GM12892 (cell line): ENCODE results near the gene GSK3B. TPM values are rescaled to one million over a fixed set of nuclear protein-coding genes. Genes with fewer than 3 reads are reported as not detected.

Source experiments
- DNase-seq: peaks from one replicate; pipeline ENCODE4 v3.0.0; 2011; ENCODE audit not compliant: insufficient read length
- FAIRE-seq: peaks from 2 replicates; lab custom pipeline; 2011; peaks lifted over from hg19 to GRCh38; lab: Jason Lieb, UNC
- POLR2A ChIP-seq: IDR thresholded peaks from 2 replicates; pipeline ENCODE4 v1.6.1; 2011; ENCODE audit warnings: low read depth, low read length, control low read depth
- POLR2AphosphoS5 ChIP-seq: IDR thresholded peaks from 2 replicates; pipeline ENCODE4 v1.6.1; 2011; ENCODE audit warnings: low read depth, low read length, control low read depth
- TAF1 ChIP-seq: IDR thresholded peaks from 2 replicates; pipeline ENCODE4 v1.6.1; 2011; ENCODE audit warnings: low read depth, mild to moderate bottlenecking, control low read depth, low read length, borderline replicate concordance
- polyA plus RNA-seq: library from polyadenylated mRNA; unstranded; fragments of >200 nt; gene quantifications from one replicate; pipeline ENCODE4 v1.2.1, GENCODE V29; 2012; ENCODE audit warnings: missing spikeins, inconsistent platforms; ENCODE audit not compliant: missing spikeins

The GSK3B gene
- polyA plus RNA-seq, result 25.9 TPM

DNA sequence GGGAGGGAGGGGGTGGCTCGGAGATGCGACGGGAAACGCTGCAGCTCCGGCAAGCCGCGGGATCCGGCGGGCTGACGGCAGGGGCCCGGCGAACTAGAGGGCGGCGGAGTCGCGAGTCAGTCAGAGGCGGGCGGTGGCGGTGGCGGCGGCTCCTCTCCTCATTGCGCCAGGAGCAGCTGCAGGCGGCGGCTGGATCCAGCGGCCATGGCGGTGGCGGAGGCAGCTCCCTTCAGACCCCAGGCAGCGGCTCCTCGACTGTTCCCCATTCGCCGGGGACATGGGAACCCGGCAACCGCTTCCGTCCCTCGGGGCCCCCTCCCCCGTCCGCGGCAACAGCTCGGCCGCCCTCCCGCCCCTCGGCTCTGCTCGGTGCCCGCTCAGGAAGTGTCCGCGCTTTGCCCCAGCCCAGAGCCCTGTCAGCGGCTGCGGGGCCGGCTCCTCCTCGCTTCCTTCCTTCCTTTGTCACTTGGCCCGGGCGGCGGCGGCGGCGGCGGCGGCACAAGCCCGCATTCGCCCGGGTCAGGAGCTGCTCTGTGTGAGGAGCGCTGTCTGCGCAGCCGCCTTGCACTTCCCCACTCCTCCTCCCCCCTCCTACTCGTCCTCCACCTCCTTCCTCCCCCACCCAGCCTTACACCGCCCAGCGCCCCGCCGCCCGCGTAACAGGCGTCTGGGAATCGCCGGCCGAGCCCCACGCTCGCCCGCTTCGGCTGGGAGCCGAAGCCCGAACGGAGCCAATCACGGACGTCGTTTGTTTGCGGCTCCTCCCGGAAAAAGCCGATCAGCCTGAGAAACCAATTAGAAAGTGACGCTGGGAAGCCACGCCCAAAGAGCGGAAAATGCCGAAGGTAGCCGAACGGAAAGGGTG lies at the start of gene GSK3B:
TSS of gene GSK3B (minus strand) at position 537 of the 865 bp plus-strand sequence. CDS start 1,013 bp downstream, outside the sequence.
- FAIRE-seq, result peak; percentile 46
- TF ChIP-seq POLR2A (peak; percentile 82; the same call in 1 of the 2 replicates), POLR2AphosphoS5 (peak; percentile 77), TAF1 (peak; percentile 80; the same call in 1 of the 2 replicates)
- DNase-seq, result peak; percentile 60

DNA sequence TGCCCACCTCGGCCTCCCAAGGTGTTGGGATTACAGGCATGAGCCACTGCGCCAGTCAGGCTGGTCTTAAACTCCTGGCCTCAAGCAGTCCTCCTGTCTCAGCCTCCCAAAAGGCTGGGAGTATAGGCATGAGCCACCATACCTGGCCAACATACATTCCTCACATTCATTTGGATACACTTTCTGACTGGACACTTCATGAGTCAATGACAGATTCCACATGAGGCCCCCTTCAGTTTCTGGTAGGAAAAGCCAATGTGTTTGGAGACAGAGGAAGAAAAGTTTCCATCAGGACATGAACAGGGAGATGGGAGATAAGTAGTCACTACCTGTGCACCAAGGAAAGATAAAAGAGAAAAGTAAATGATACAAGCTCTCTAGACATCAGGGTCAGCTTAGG lies 49.4 kb upstream of the GSK3B start:
- TF ChIP-seq POLR2AphosphoS5 (no peak), TAF1 (no peak), POLR2A (no peak)
- DNase-seq (no peak), FAIRE-seq (no peak)

DNA sequence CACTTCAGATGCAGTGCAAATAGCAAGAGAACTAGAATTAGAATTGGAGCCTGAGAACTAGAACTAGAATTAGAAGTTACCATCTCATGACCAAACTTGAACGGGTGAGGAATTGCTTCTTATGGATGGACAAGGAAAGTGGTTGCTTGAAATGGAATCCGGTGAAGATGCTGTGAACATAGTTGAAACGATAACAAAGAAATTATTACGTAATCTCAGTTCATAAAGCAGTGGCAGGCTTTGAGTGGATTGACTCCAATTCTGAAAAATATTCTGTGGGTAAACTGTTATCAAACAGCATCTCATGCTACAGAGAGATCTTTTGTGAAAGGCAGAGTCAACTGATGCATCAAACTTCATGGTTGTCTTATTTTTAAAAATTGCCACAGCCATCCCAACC lies 48.0 kb upstream of the GSK3B start:
- DNase-seq, result no peak
- FAIRE-seq, result no peak
- TF ChIP-seq POLR2A (no peak), TAF1 (no peak), POLR2AphosphoS5 (no peak)

DNA sequence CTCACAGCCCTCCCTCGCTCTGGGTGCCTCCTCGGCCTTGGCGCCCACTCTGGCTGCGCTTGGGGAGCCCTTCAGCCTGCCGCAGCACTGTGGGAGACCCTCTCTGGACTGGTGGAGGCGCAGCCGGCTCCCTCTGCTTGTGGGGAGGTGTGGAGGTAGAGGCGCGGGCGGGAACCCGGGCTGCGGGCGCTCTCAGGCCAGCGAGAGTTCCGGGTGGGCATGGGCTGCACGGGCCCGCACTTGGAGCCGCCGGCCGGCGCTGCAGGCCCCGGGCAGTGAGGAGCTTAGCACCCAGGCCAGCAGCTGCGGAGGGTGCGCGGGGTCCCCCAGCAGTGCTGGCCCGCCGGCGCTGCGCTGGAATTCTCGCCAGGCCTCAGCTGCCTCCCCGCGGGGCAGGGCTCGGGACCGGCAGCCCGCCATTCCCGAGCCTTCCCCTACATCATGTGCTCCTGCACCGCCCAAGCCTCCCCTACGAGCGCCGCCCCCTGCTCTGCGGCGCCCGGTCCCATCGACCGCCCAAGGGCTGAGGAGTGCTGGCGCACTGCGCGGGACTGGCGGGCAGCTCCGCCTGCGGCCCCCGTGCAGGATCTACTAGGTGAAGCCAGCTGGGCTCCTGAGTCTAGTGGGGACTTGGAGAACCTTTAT lies 46.0 kb upstream of the GSK3B start:
- FAIRE-seq (no peak), DNase-seq (no peak)
- TF ChIP-seq TAF1 (no peak), POLR2A (no peak), POLR2AphosphoS5 (no peak)

DNA sequence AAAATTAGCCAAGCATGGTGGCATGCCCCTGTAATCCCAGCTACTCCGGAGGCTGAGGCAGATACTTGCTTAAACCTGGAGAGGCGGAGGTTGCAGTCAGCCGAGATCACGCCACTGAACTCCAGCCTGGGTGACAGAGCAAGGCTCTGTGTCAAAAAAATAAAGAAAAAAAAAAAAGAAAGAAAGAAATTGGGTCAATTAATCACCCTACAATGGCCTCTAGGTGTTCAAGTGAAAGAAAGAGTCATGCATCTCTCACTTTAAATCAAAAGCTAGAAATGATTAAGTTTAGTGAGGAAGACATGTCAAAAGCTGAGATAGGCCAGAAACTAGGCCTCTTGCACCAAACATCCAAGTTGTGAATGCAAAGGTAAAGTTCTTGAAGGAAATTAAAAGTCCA lies 44.9 kb upstream of the GSK3B start:
- TF ChIP-seq TAF1, result no peak
- TF ChIP-seq POLR2AphosphoS5, result no peak
- no peak for TF ChIP-seq POLR2A
- DNase-seq, result no peak
- FAIRE-seq, result no peak

DNA sequence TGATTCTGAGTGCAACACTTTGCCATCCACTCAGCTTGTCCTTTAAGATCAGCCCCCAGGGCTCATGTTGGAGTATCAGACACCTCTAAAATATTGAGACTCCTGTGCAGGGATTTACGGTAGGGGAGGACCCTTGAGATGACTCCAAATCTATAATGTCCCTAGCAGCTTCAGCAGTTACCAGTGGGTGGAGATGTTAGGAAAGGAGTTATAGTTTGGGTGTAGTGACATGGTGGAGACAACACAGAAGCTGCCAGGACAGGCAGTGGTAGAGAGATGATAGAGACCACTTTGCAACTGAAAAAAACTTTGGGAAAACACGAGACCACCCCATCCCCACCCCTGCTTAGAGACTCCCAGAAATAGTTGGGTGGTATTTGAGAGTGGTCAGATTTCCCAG lies 43.3 kb upstream of the GSK3B start:
- TF ChIP-seq TAF1 (no peak), POLR2AphosphoS5 (no peak), POLR2A (no peak)
- no peak for DNase-seq
- FAIRE-seq, result no peak

DNA sequence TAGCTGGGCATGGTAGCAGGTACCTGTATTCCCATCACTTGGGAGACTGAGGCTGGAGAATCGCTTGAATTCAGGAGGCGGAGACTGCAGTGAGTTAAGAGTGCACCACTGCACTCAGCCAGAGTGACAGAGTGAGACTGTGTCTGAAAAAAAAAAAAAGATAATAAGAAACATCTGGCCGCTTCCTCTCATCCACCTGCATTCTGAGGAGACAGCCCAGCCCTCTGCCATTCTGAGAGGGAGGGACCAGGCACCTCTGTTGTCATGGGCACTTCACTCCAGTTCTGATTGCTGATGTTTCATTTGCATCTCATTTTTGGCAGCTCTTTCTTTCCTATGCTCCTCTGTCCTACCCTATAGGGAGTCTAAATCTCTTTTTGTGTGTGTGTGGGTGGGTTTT lies 36.4 kb upstream of the GSK3B start:
- FAIRE-seq (no peak), DNase-seq (no peak)
- TF ChIP-seq TAF1, result no peak

DNA sequence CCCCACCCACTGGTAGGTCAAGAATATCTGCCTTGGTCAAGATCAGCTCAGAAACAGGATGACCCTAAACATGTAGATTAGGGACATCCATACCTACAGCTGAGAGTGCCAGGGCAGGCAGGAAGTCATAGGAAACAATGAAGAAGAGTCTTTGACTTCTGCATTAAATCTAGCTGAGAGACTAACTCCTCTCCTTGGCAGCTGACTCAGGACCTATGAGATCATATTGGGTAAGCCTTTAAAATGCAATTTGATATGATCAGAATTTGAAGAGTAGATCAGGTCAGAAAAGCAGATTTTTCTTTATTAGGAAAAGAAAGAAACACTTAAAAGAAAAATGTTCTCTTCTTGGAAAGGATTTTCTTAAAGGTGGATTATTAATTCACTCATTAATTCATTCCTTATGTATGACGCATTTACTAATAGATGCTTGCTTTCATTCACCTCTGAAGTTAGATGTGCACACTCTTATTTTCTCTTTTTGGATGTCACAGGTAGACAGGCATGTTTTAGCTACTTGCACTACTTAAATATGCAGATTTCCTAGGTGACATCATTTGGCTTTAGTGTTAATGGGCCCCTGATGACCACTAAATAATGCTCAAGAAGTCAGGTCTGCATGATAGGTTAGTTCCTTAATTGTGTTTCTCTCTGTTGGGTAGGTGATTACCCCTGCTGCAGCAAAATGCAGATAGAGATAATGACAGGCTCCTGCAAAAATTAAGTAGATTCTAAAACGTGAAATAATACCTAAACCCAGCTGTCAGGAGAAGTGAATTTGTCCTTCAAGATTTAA lies 35.7 kb upstream of the GSK3B start:
- no peak for DNase-seq
- FAIRE-seq, result no peak
- TF ChIP-seq POLR2AphosphoS5 (no peak), POLR2A (no peak), TAF1 (no peak)

DNA sequence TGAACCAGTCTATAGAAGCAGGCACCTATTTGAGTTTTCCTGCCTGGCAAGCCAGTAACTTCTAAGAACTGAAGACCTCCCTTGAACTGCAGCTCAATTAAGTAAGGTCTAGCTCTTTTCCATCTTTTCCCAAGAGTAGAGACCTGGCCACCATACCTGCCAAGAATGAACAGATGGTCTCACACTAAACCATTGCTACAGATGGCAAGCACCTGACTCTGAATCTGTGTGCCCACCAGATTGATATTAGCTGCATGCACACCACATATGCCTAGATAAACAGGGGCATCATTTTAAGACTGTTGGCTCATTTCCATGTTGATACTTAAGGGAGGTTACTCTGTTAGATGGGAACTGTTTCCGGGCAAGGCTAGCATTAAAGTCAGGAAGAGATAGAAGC lies 34.8 kb upstream of the GSK3B start:
- DNase-seq (no peak), FAIRE-seq (no peak)

DNA sequence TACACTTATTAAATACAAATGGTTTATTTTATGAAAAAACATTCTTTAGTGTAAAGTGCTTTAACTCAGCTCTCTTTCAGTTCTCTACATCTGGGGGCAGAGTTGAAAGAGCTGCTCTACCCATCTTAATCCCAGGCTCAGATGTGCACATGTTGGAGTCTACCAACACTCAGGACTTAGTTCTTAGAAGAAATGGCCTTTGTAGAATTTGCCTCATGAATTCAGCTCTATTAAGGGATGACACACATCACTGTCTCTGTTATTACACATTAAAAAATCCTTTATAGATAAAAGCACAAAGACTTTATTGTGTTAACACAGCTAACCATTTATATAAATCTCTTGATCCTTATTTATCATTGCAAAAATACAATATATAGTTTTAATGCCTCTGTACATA lies 31.7 kb upstream of the GSK3B start:
- DNase-seq (no peak), FAIRE-seq (no peak)
- TF ChIP-seq POLR2AphosphoS5, result no peak
- no peak for TF ChIP-seq TAF1
- no peak for TF ChIP-seq POLR2A

More for the DNA sequence above, 34.8 kb upstream of the GSK3B start:
- no peak for TF ChIP-seq POLR2AphosphoS5
- no peak for TF ChIP-seq POLR2A
- no peak for TF ChIP-seq TAF1

DNA sequence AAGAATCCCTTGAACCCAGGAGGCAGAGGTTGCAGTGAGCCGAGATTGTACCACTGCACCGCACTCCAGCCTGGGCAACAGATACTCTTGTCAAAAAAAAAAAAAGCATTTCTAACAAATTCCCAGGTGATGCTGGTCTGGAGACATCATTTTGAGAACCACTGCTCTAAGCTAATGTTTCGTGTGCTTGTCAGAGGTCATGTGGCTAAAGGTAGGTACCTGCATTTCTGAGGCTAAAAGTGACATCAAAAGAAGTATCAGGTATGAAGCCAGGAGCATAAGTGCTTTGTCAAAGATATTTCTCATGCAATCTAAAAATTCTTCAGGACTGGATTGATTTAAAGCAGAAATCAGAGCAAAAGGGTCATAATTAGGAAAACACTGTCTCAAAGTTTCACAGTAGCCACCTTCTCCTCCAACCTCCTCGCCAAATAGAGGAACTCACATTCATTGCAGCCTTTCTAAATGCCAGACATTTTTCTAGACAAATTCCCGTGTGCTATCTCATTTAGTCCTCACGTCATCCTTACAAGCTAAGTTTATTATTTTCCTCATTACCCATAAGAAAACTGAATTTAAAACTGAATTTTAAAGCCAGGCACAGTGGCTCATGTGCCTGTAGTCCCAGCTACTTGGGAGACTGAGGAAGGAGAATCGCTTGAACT lies 25.7 kb upstream of the GSK3B start:
- TF ChIP-seq POLR2AphosphoS5 (no peak), POLR2A (no peak), TAF1 (no peak)
- FAIRE-seq, result no peak
- DNase-seq, result no peak
